Small intestine (tissue), 7 donors: ENCODE results near the gene RBM8A. TPM values are rescaled to one million over a fixed set of nuclear protein-coding genes. Genes with fewer than 3 reads are reported as not detected.
A peak's percentile ranks its signal among the peaks of the same experiment; 100 is the strongest.

ENCODE experiments used
- DNase-seq, 2 donors: peaks; one replicate each; pipeline versions ENCODE4 v3.0.0 to v3.0.0-alpha.2; 2013
- FAIRE-seq: peaks from 2 replicates; lab custom pipeline; 2012; peaks lifted over from hg19 to GRCh38; lab: Jason Lieb, UNC
- H3K27ac ChIP-seq, 3 donors: one replicate each; pipeline ENCODE4 v1.5.1; 2013; ENCODE audit warnings: low read length in 2 of 3, mild to moderate bottlenecking in 2 of 3, control low read depth in 1 of 3, inconsistent platforms in 1 of 3, low read depth in 1 of 3, moderate library complexity in 1 of 3
- H3K27me3 ChIP-seq, 3 donors: one replicate each; pipeline ENCODE4 v1.6.1; 2013; ENCODE audit warnings: low read length in 3 of 3, inconsistent platforms in 1 of 3; ENCODE audit not compliant: control insufficient read depth in 3 of 3, insufficient read depth in 3 of 3
- H3K36me3 ChIP-seq, 3 donors: one replicate each; pipeline ENCODE4 v1.6.1; 2013; ENCODE audit warnings: low read length in 3 of 3, inconsistent platforms in 1 of 3, low read depth in 1 of 3, mild to moderate bottlenecking in 1 of 3, moderate library complexity in 1 of 3; ENCODE audit not compliant: control insufficient read depth in 3 of 3, insufficient read depth in 2 of 3
- H3K4me1 ChIP-seq, 3 donors: one replicate each; pipeline ENCODE4 v1.6.1; 2013; ENCODE audit warnings: low read length in 2 of 3, inconsistent platforms in 1 of 3, low read depth in 1 of 3, mild to moderate bottlenecking in 1 of 3, moderate library complexity in 1 of 3; ENCODE audit not compliant: control insufficient read depth in 3 of 3, insufficient read depth in 2 of 3
- H3K4me3 ChIP-seq, 3 donors: one replicate each; pipeline ENCODE4 v1.5.1; 2013; ENCODE audit warnings: low read length in 3 of 3, control low read depth in 1 of 3, inconsistent platforms in 1 of 3, low read depth in 1 of 3, mild to moderate bottlenecking in 1 of 3, moderate library complexity in 1 of 3
- H3K9me3 ChIP-seq, 2 donors: one replicate each; pipeline ENCODE4 v1.6.1; 2013; ENCODE audit warnings: low read depth in 1 of 2, low read length in 1 of 2; ENCODE audit not compliant: control insufficient read depth in 2 of 2, insufficient read depth in 1 of 2
- WGBS, 3 donors: extraction: QIAGEN DNeasy Blood & Tissue Kit; methylation state at CpG; one replicate each; pipeline ENCODE4 v1.1.7; 2013; 5-methylcytosine and 5-hydroxymethylcytosine counted together
- polyA plus RNA-seq, 4 donors: library from polyadenylated mRNA; stranded (reverse) in 3 of 4; unstranded in 1 of 4; fragments of 200-250 nt in 3 of 4; fragments of 120-200 nt in 1 of 4; gene quantifications; one replicate each; pipeline versions ENCODE4 v1.2.1 to v1.2.3, GENCODE V29; 2013
- donor health status: healthy with polysubstance abuse.
- donor health status: control.
- donor health status: control.
- donor health status: Bipolar disorder and iron deficiency.
- donor health status: healthy.

The RBM8A gene
- polyA plus RNA-seq, 4 donors: 62.2 to 151 (median 105) TPM

- H3K36me3 ChIP-seq: no peaks in the 10 kb centered on the region
- H3K27ac ChIP-seq: no peak overlapping the region
- H3K4me3 ChIP-seq: no peak overlapping the region
- 97 to 99% (median 98%) methylated on average over 3 of the region's 3 CpGs for WGBS, 3 donors
- peaks cover 0 to 13% (median 0%) of the 10 kb centered on the region in 3 donors for H3K4me1 ChIP-seq
- FAIRE-seq (no peak), DNase-seq (no peak)
- peaks cover 0 to 10% (median 0%) of the 10 kb centered on the region in 3 donors for H3K27me3 ChIP-seq
- no peaks in the 10 kb centered on the region for H3K9me3 ChIP-seq
Observed at GRCh38 chr1:145952903-145953302, 25.6 kb upstream of the RBM8A start.

- no peaks in the 10 kb centered on the region for H3K9me3 ChIP-seq
- WGBS, 3 donors: 90 to 100% (median 100%) methylated on average over 1 of the region's 1 CpG
- DNase-seq (no peak), FAIRE-seq (no peak)
- peaks cover 0 to 6% (median 0%) of the 10 kb centered on the region in 3 donors for H3K27me3 ChIP-seq
- no peaks in the 10 kb centered on the region for H3K36me3 ChIP-seq
- peaks cover 0 to 13% (median 0%) of the 10 kb centered on the region in 3 donors for H3K4me1 ChIP-seq
- H3K4me3 ChIP-seq: no peak overlapping the region
- no peak overlapping the region for H3K27ac ChIP-seq
Observed at GRCh38 chr1:145951526-145951925, 24.2 kb upstream of the RBM8A start.

- H3K4me1 ChIP-seq: peaks cover 0 to 5% (median 0%) of the 10 kb centered on the region in 3 donors
- no peaks in the 10 kb centered on the region for H3K36me3 ChIP-seq
- no peak overlapping the region for H3K4me3 ChIP-seq
- WGBS, 3 donors: 90 to 94% (median 93%) methylated on average over 4 of the region's 4 CpGs
- H3K9me3 ChIP-seq: no peaks in the 10 kb centered on the region
- no peak overlapping the region for H3K27ac ChIP-seq
- H3K27me3 ChIP-seq: peaks cover 0 to 2% (median 0%) of the 10 kb centered on the region in 3 donors
- DNase-seq (no peak), FAIRE-seq (no peak)
Observed at GRCh38 chr1:145949219-145949618, 21.9 kb upstream of the RBM8A start.

- Histone ChIP-seq H3K27ac (no peak overlapping the region), H3K36me3 (no peaks in the 10 kb centered on the region), H3K4me1 (peaks cover 0 to 5% (median 0%) of the 10 kb centered on the region in 3 donors), H3K4me3 (no peak overlapping the region), H3K27me3 (no peaks in the 10 kb centered on the region), H3K9me3 (no peaks in the 10 kb centered on the region)
- DNase-seq: no peak
- 84 to 93% (median 88%) methylated on average over 4 of the region's 4 CpGs for WGBS, 3 donors
- FAIRE-seq: no peak
Observed at GRCh38 chr1:145947551-145947950, 20.3 kb upstream of the RBM8A start.

- Histone ChIP-seq H3K9me3 (no peaks in the 10 kb centered on the region), H3K27ac (no peak overlapping the region), H3K4me3 (no peak overlapping the region), H3K36me3 (no peaks in the 10 kb centered on the region), H3K27me3 (no peaks in the 10 kb centered on the region), H3K4me1 (peaks cover 0 to 5% (median 0%) of the 10 kb centered on the region in 3 donors)
- FAIRE-seq (no peak), DNase-seq (peak in 1 of 2 donors; percentile 52)
- 49 to 80% (median 67%) methylated on average over 4 of the region's 4 CpGs for WGBS, 3 donors
Observed at GRCh38 chr1:145946477-145946986, 19.2 kb upstream of the RBM8A start.

- DNase-seq: peak in 1 of 2 donors; percentile 73
- no peak for FAIRE-seq
- 35 to 71% (median 43%) methylated on average over 3 of the region's 3 CpGs for WGBS, 3 donors
- no peaks in the 10 kb centered on the region for H3K36me3 ChIP-seq
- H3K27me3 ChIP-seq: no peaks in the 10 kb centered on the region
- H3K27ac ChIP-seq: no peak overlapping the region
- peaks cover 0 to 5% (median 0%) of the 10 kb centered on the region in 3 donors for H3K4me1 ChIP-seq
- H3K9me3 ChIP-seq: no peaks in the 10 kb centered on the region
- H3K4me3 ChIP-seq: no peak overlapping the region
Observed at GRCh38 chr1:145944532-145944931, 17.2 kb upstream of the RBM8A start.

GRCh38 chr1:145942871-145943270 is 15.6 kb upstream of the RBM8A start:
- FAIRE-seq (no peak), DNase-seq (no peak)
- H3K4me1 ChIP-seq: peaks cover 0 to 5% (median 0%) of the 10 kb centered on the region in 3 donors
- H3K9me3 ChIP-seq: no peaks in the 10 kb centered on the region
- WGBS, 3 donors: 84 to 93% (median 91%) methylated on average over 6 of the region's 6 CpGs
- no peak overlapping the region for H3K4me3 ChIP-seq
- H3K27ac ChIP-seq: no peak overlapping the region
- H3K36me3 ChIP-seq: no peaks in the 10 kb centered on the region
- no peaks in the 10 kb centered on the region for H3K27me3 ChIP-seq

- Histone ChIP-seq H3K9me3 (no peaks in the 10 kb centered on the region), H3K36me3 (no peaks in the 10 kb centered on the region), H3K27ac (no peak overlapping the region), H3K4me3 (no peak overlapping the region), H3K4me1 (peaks cover 0 to 5% (median 0%) of the 10 kb centered on the region in 3 donors), H3K27me3 (no peaks in the 10 kb centered on the region)
- FAIRE-seq (no peak), DNase-seq (no peak)
- 84 to 95% (median 91%) methylated on average over 4 of the region's 4 CpGs for WGBS, 3 donors
Observed at GRCh38 chr1:145942405-145942804, 15.1 kb upstream of the RBM8A start.

- Histone ChIP-seq H3K4me3 (no peak overlapping the region), H3K36me3 (peaks cover 0 to 1% (median 0%) of the 10 kb centered on the region in 3 donors), H3K27me3 (no peaks in the 10 kb centered on the region), H3K4me1 (peaks cover 0 to 3% (median 0%) of the 10 kb centered on the region in 3 donors), H3K9me3 (no peaks in the 10 kb centered on the region), H3K27ac (no peak overlapping the region)
- FAIRE-seq: no peak
- DNase-seq: no peak
- 96 to 100% (median 100%) methylated on average over 1 of the region's 1 CpG for WGBS, 3 donors
Observed at GRCh38 chr1:145937436-145937835, 10.2 kb upstream of the RBM8A start.
